ENCODE data around the gene RPL31. TPM values are rescaled to one million over a fixed set of nuclear protein-coding genes. Genes with fewer than 3 reads are reported as not detected.

Gene RPL31
- total RNA-seq, 1 donor from 2014 or later, result 1,065 TPM

DNA sequence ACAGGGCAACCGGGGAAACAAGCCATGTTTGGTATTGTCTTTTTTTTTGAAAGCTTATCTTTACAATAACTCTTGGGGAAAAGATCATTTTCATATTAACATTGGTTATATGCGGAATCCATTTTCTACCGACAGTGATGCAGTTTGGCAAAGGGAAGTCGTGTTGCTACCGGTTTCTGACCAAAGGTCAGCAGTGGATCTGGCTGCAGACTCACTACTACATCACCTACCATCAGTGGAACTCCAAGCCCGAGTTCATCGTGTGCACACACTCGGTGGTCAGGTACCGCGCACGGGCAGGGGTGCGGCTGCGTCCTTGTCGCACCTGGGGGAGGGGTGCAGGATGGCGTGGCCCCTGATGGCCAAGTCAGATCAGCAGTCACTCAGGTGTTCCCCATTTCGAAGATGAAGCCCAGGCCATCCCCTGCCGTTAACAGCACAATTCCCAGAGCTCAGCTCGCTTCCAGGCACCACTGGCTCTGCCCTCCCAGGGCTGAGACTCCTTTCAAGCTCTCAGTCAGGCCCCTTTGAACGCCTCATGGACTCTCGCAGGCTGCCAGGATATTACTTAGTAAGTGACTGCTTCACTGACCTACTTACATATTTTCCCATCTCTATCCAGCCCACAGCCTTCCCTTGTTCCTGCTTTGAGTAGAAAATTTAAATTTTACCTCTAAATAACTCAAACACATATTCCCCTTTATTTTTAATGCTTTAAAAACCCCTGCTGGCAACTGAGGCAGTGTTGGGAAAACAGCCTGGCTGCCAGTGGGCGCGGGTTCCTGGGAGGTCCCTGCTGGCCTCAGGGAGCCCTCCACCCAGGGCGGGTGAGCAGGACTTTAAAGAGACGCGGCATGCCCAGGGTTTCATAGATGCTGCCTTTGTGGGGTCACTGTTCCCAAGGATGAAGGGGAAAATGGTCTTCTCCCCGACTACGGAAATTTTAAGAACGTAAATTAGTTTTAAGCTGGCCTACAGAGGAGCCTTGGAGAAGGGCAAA, 33.6 kb upstream of the RPL31 start:
- Histone ChIP-seq H3K4me3 (no peak overlapping the region), H3K27me3 (ENCODE audit: low read depth) (no peaks in the 10 kb centered on the region), H3K4me1 (no peaks in the 10 kb centered on the region), H3K27ac (no peak overlapping the region), H3K9me3 (no peaks in the 10 kb centered on the region), H3K36me3 (peaks cover 8% of the 10 kb centered on the region)
- intact Hi-C loops (cut with DNase I), result no loop called here
- ATAC-seq (no peak), DNase-seq (no peak)
- TF ChIP-seq, protein P1, sequence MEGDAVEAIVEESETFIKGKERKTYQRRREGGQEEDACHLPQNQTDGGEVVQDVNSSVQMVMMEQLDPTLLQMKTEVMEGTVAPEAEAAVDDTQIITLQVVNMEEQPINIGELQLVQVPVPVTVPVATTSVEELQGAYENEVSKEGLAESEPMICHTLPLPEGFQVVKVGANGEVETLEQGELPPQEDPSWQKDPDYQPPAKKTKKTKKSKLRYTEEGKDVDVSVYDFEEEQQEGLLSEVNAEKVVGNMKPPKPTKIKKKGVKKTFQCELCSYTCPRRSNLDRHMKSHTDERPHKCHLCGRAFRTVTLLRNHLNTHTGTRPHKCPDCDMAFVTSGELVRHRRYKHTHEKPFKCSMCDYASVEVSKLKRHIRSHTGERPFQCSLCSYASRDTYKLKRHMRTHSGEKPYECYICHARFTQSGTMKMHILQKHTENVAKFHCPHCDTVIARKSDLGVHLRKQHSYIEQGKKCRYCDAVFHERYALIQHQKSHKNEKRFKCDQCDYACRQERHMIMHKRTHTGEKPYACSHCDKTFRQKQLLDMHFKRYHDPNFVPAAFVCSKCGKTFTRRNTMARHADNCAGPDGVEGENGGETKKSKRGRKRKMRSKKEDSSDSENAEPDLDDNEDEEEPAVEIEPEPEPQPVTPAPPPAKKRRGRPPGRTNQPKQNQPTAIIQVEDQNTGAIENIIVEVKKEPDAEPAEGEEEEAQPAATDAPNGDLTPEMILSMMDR (IDR thresholded peaks at IDR 0.05), result no peak

DNA sequence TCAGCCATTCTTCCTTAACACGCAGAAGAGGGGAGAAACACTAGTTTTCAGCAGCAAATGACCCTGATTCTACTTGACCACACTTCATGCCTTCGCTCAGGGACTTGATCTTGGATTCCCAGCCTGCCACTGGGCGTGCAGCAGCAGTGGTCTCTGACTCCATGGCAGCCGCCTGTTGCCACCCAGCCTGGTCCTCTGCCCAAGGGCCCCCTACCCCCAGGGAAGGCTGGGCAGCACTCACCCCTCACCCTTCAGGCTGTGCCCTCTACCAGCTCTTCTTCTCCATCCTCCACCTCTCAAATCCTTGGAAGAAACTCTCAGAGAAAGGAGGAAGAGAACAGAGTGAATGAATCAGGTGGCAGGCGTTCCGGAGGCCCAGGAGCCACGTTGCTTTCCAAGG, 32.1 kb upstream of the RPL31 start:
- no peak overlapping the region for H3K4me3 ChIP-seq
- no peak for DNase-seq
- H3K27ac ChIP-seq, result no peak overlapping the region
- peaks cover 8% of the 10 kb centered on the region for H3K36me3 ChIP-seq
- TF ChIP-seq, protein P1 (IDR thresholded peaks at IDR 0.05), result no peak
- no peaks in the 10 kb centered on the region for H3K27me3 ChIP-seq (ENCODE audit: low read depth)
- intact Hi-C loops (cut with DNase I), result no loop called here
- ATAC-seq, result no peak
- no peaks in the 10 kb centered on the region for H3K4me1 ChIP-seq
- no peaks in the 10 kb centered on the region for H3K9me3 ChIP-seq

DNA sequence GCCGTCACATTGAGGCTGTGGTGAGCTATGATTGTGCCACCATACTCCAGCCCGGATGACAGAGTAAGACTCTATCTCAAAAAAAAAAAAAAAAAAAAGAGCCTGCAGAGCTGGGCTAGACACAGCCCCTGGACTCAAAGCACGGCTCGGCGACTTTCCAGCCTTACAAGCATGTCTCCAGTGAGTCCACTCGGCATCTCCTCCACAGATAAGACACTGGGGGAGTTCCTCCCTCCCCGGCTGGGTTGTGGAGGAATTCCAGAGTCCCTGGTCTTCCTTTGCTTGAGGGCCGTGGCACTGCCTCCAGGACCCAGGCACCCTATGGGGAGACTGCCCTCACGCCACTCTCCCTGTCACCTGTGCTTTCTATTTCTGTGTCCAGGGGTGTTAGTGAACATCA, 30.9 kb upstream of the RPL31 start:
- ATAC-seq (no peak), DNase-seq (no peak)
- TF ChIP-seq, protein P1 (IDR thresholded peaks at IDR 0.05), result no peak
- peaks cover 17% of the 10 kb centered on the region for H3K36me3 ChIP-seq
- no peak overlapping the region for H3K27ac ChIP-seq
- no peaks in the 10 kb centered on the region for H3K27me3 ChIP-seq (ENCODE audit: low read depth)
- H3K9me3 ChIP-seq, result no peaks in the 10 kb centered on the region
- no peaks in the 10 kb centered on the region for H3K4me1 ChIP-seq
- no peak overlapping the region for H3K4me3 ChIP-seq
- intact Hi-C loops (cut with DNase I), result no loop called here

DNA sequence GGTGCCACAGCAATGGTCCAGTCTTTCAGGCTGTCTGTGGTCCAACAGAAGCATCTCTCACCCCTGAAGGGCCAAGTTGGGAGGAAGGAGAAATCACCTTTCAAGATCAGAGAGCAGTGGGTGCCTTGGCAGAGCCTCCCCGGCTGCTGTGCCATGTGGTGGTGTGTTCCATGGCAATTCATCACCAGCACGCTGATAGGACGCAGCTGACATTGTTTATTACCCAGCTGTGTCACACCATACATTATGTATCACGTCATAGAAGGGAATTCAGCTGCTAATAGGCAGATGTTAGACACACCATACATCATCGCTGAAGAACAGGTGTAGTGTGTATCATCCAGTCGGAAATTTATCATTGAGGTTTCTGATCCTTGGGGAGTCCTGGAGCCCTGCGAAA, 29.6 kb upstream of the RPL31 start:
- intact Hi-C loops (cut with DNase I), result no loop called here
- no peaks in the 10 kb centered on the region for H3K9me3 ChIP-seq
- no peaks in the 10 kb centered on the region for H3K4me1 ChIP-seq
- DNase-seq, result no peak
- no peak for ATAC-seq
- H3K27ac ChIP-seq, result no peak overlapping the region
- TF ChIP-seq, protein P1 (IDR thresholded peaks at IDR 0.05), result no peak
- H3K4me3 ChIP-seq, result no peak overlapping the region
- H3K27me3 ChIP-seq (ENCODE audit: low read depth), result no peaks in the 10 kb centered on the region
- peaks cover 17% of the 10 kb centered on the region for H3K36me3 ChIP-seq

DNA sequence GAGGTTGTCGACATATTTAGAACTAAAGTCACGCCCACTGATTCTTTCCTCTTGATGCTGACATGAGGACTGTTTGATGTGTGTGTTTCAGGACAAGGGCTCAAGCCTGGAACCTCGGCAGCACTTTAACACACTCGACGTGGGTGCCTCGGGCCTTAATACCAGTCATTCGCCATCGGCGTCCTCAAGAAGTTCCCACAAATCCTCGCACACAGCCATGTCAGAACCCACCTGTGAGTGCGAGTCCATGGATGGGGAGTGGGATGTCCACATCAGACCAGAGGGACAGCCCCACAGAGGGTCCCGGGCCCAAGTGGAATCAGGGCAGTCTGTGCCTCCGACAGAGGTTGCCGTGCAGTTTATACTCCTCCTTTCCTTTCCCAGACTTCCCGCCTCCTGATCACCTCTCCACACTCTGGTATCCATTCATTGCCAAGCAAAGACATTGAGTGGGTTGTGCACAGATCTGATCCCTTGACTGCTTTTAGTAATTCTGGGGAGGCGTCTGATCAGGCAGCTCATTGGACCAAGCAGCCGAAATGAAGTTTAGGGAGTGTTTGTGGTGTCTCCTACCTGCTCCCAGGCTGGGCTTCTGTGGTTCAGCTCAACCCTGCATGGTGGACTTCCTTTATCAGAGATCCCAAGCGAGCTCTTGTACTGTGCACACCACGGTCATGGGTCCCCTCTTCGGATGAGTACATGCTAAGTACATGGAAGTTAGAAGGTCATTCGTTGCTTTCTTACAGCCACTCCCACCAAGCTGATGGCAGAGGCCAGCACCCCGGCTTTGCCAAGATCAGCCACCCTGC, 27.2 kb upstream of the RPL31 start:
- DNase-seq (peak; percentile 36), ATAC-seq (no peak)
- Histone ChIP-seq H3K4me1 (no peaks in the 10 kb centered on the region), H3K9me3 (no peaks in the 10 kb centered on the region), H3K27me3 (ENCODE audit: low read depth) (no peaks in the 10 kb centered on the region), H3K36me3 (peaks cover 9% of the 10 kb centered on the region), H3K4me3 (no peak overlapping the region), H3K27ac (no peak overlapping the region)
- intact Hi-C loops (cut with DNase I), result no loop called here
- TF ChIP-seq, protein P1 (IDR thresholded peaks at IDR 0.05), result no peak

Data from lower lobe of right lung (tissue), 2 donors.